K562 (cell line): ENCODE measurements around the gene CTDSP2. TPM values are rescaled to one million over a fixed set of nuclear protein-coding genes. Genes with fewer than 3 reads are reported as not detected.
A peak's percentile ranks its signal among the peaks of the same experiment; 100 is the strongest.

ENCODE experiments used
- ATAC-seq: fragments of 200-7000 bp; cut with Tn5 transposase; 3 replicates; pipeline ENCODE4 v1.9.1; 2020; ENCODE audit warnings: moderate library complexity
- BruUV-seq: library from RNA; stranded (reverse); fragments of 400-500 nt; replicated peaks from 2 replicates; lab custom pipeline; 2021; lab: Mats Ljungman, UMichigan
- CTCF ChIA-PET: fragments of 300-600 bp; formaldehyde crosslinking; extraction: SDS; loops from one replicate; lab custom pipeline; 2021; ENCODE audit warnings: low intra/inter-chr PET ratio; lab: Yijun Ruan, JAX
- POLR2A ChIA-PET: fragments of 300-600, 350-650 bp; sonication (Branson Sonifier 250); formaldehyde crosslinking; extraction: SDS; loops from one replicate; lab custom pipeline; 2021; ENCODE audit warnings: antibody characterized with exemption, inconsistent platforms; lab: Yijun Ruan, JAX
- DNase-seq, 4 experiments: peaks; one replicate each; pipeline versions ENCODE4 v3.0.0 to v3.0.0-alpha.2; 2011 to 2018; ENCODE audit warnings: low spot score in 3 of 4, mixed read lengths in 3 of 4; ENCODE audit errors: extremely low read depth in 1 of 4
- FAIRE-seq: peaks from 2 replicates; lab custom pipeline; 2011; peaks lifted over from hg19 to GRCh38; lab: Jason Lieb, UNC
- H2AFZ ChIP-seq: 2 replicates; pipeline ENCODE4 v1.6.0; 2011; ENCODE audit warnings: low read depth, low read length, control low read depth, inconsistent platforms
- H3K27ac ChIP-seq: fragments of 200-600 bp; 3 replicates; pipeline ENCODE4 v1.8.0; 2011; ENCODE audit warnings: low read depth, mild to moderate bottlenecking, control low read depth, inconsistent platforms, low read length, moderate library complexity, mixed read lengths; ENCODE audit errors: extremely low read depth
- H3K27me3 ChIP-seq, 2 experiments: fragments of 300-600 bp in 1 of 2; 2 replicates in 1 of 2; 3 replicates in 1 of 2; pipeline versions ENCODE4 v1.6.0 to v1.8.0; 2011; ENCODE audit warnings: inconsistent platforms in 2 of 2, low read length in 2 of 2, mild to moderate bottlenecking in 1 of 2, mixed read lengths in 1 of 2, moderate library complexity in 1 of 2; ENCODE audit not compliant: control insufficient read depth in 2 of 2, insufficient read depth in 2 of 2
- H3K36me3 ChIP-seq: fragments of 300-600 bp; 3 replicates; pipeline ENCODE4 v1.8.0; 2011; ENCODE audit warnings: mild to moderate bottlenecking, low read length, inconsistent platforms; ENCODE audit not compliant: control insufficient read depth, insufficient read depth
- H3K4me1 ChIP-seq, 2 experiments: fragments of 200-600 bp in 1 of 2; replicated peaks in 1 of 2; 2 replicates in 1 of 2; 3 replicates in 1 of 2; pipeline versions ENCODE4 v1.5.1 to v1.8.0; 2011; ENCODE audit warnings: inconsistent platforms in 2 of 2, low read length in 2 of 2, mild to moderate bottlenecking in 1 of 2, mixed read lengths in 1 of 2, moderate library complexity in 1 of 2; ENCODE audit not compliant: control insufficient read depth in 2 of 2, insufficient read depth in 2 of 2
- H3K4me2 ChIP-seq: 2 replicates; pipeline ENCODE4 v1.6.1; 2011; ENCODE audit warnings: low read length, control low read depth, inconsistent platforms, mixed read lengths; ENCODE audit not compliant: insufficient read depth
- H3K4me3 ChIP-seq: fragments of 200-600 bp; sonication (generic), shearing (Covaris generic); 2 replicates; pipeline ENCODE4 v1.5.1; 2016; ENCODE audit warnings: control low read depth, inconsistent platforms
- H3K79me2 ChIP-seq: fragments of 200-600 bp; 3 replicates; pipeline ENCODE4 v1.8.0; 2011; ENCODE audit warnings: low read length, inconsistent platforms; ENCODE audit not compliant: control insufficient read depth, insufficient read depth
- H3K9ac ChIP-seq, 2 experiments: 2 replicates each; pipeline versions ENCODE4 v1.6.0 to v1.6.1; 2011; ENCODE audit warnings: low read depth in 2 of 2, low read length in 2 of 2, control low read depth in 1 of 2, inconsistent platforms in 1 of 2, mild to moderate bottlenecking in 1 of 2, mixed read lengths in 1 of 2; ENCODE audit not compliant: insufficient read depth in 1 of 2
- H3K9me1 ChIP-seq: one replicate; pipeline ENCODE4 v1.6.0; 2011; ENCODE audit warnings: inconsistent platforms, mild to moderate bottlenecking, low read length, moderate library complexity; ENCODE audit not compliant: control insufficient read depth, insufficient read depth
- H3K9me3 ChIP-seq: replicated peaks from 2 replicates; pipeline ENCODE4 v1.5.1; 2011; ENCODE audit warnings: low read depth, low read length, inconsistent platforms; ENCODE audit not compliant: control insufficient read depth, insufficient read depth
- H4K20me1 ChIP-seq: replicated peaks from 2 replicates; pipeline ENCODE4 v1.6.1; 2011; ENCODE audit warnings: low read length, inconsistent platforms, mixed read lengths; ENCODE audit not compliant: control insufficient read depth, insufficient read depth
- MAFG ChIP-seq: fragments of 450-650 bp; conservative IDR thresholded peaks from 2 replicates; pipeline ENCODE4 v1.6.1; 2016; ENCODE audit warnings: missing genetic modification characterization, missing compliant biosample characterization
- MTA3 ChIP-seq: fragments of 450-650 bp; formaldehyde crosslinking; IDR thresholded peaks from 2 replicates; pipeline ENCODE4 v1.6.1; 2017; ENCODE audit warnings: mild to moderate bottlenecking, borderline replicate concordance
- ZBED1 ChIP-seq: IDR thresholded peaks from 2 replicates; pipeline ENCODE4 v1.6.1; 2014
- ZNF583 ChIP-seq: fragments of 250-450 bp; sonication (Bioruptor Pico); IDR thresholded peaks from 2 replicates; pipeline ENCODE4 v1.4.0; 2020
- WGBS: fragments of 100-300 bp; shearing (Covaris generic); methylation state at CpG from one replicate; pipeline ENCODE4 v1.1.6; 2016; ENCODE audit warnings: low coverage, mixed read lengths; ENCODE audit not compliant: insufficient coverage; ENCODE audit errors: missing lambda C conversion rate; 5-methylcytosine and 5-hydroxymethylcytosine counted together
- in situ Hi-C: fragments of 300-500 bp; cut with MboI; formaldehyde crosslinking; loops from 4 replicates; pipeline ENCODE4 v1.15.0; 2018; ENCODE audit warnings: inconsistent platforms, mixed read lengths
- intact Hi-C: fragments of 100-400 bp; cut with micrococcal nuclease; formaldehyde crosslinking; loops from 2 replicates; pipeline ENCODE4 v1.14.2; 2022
- polyA plus RNA-seq, 8 experiments: library from polyadenylated mRNA; depleted of rRNA in 4 of 8; stranded (reverse) in 5 of 8; unstranded in 3 of 8; fragments of >200 nt; fragmentation: Nextera tagmentation in 2 of 8; fragmentation: Illumina TruSeq in 1 of 8; extraction: Ambion mirVana in 2 of 8; extraction: Trizol in 1 of 8; gene quantifications; 2 replicates each; pipeline versions ENCODE4 v1.2.1 to v1.2.3, GENCODE V29; 2011 to 2014; ENCODE audit warnings: inconsistent platforms in 1 of 8, missing spikeins in 1 of 8
- total RNA-seq, 7 experiments: library from RNA; depleted of rRNA in 6 of 7; stranded (reverse); fragments of >200 nt in 6 of 7; fragmentation: Illumina TruSeq in 2 of 7; extraction: Trizol in 2 of 7; gene quantifications; 2 replicates each; pipeline versions ENCODE4 v1.2.1 to v1.2.3, GENCODE V29; 2011 to 2021; ENCODE audit warnings: low replicate concordance in 1 of 7
- TF ChIP-seq, protein P1 (sequence below): fragments of 450-650 bp; IDR thresholded peaks from 2 replicates; pipeline ENCODE4 v1.7.1; 2018; ENCODE audit warnings: mild to moderate bottlenecking, low read depth; ENCODE audit not compliant: partially characterized antibody
- TF ChIP-seq, protein P2 (sequence below): fragments of 450-650 bp; IDR thresholded peaks from 2 replicates; pipeline ENCODE4 v1.6.1; 2016; ENCODE audit warnings: missing biosample characterization, missing genetic modification characterization

Gene CTDSP2
- total and polyA plus RNA-seq, 9 of the 15 experiments (the other 6 are each of a cell fraction or from before 2014, with no cell fraction given), result 20.4 to 108 (median 47.7) TPM

DNA sequence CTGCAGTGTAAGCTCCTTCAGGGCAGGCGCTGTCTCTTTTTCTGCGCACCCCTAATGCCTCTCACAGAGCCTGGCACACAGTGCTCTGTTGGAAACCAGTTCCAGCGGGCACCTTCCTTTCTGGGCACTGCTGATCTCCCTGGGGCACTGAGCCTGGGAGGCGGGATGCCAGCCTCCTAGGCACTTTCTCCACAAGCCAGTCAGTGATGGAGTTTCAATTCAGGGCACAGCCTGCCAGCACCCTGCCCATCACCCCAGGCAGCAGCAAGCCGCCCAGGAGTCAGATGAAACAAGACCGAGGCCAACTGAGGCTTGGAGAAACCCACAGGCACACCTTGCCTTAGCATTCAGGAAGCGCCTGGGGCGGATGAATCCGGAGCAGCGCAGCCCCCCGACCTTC, 5.7 kb upstream of the CTDSP2 start:
- intact Hi-C loops (no loop called here), in situ Hi-C loops (no loop called here)
- POLR2A ChIA-PET, result interaction anchor here (0.6 to 2.4 kb wide), 5 partner anchors 9 to 342 kb away, joined by 3 to 10 read pairs (median 3); no protein-coding TSS in a partner anchor
- Histone ChIP-seq H4K20me1 (no peaks in the 10 kb centered on the region), H3K4me2 (no peak overlapping the region), H3K27me3 (0 out of 5 replicates have a peak, but pooled peaks cover 0 to 6% of the 10 kb centered on the region in 2 experiments), H3K27ac (no peak overlapping the region), H3K36me3 (no peaks in the 10 kb centered on the region), H3K4me3 (no peak overlapping the region), H3K9me3 (no peaks in the 10 kb centered on the region), H3K79me2 (no peaks in the 10 kb centered on the region), H2AFZ (no peak overlapping the region), H3K9me1 (no peaks in the 10 kb centered on the region), H3K9ac (0 out of 4 replicates have a peak overlapping the region, but pooled peaks of 1 of the 2 experiments have one; percentile 53), H3K4me1 (peaks cover 9 to 16% of the 10 kb centered on the region in 2 experiments; a peak in 4 of 5 replicates)
- TF ChIP-seq ZNF583 (CRISPR knock-in tag) (no peak), MTA3 (no peak), MAFG (tag) (no peak), ZBED1 (no peak)
- TF ChIP-seq, protein P1, sequence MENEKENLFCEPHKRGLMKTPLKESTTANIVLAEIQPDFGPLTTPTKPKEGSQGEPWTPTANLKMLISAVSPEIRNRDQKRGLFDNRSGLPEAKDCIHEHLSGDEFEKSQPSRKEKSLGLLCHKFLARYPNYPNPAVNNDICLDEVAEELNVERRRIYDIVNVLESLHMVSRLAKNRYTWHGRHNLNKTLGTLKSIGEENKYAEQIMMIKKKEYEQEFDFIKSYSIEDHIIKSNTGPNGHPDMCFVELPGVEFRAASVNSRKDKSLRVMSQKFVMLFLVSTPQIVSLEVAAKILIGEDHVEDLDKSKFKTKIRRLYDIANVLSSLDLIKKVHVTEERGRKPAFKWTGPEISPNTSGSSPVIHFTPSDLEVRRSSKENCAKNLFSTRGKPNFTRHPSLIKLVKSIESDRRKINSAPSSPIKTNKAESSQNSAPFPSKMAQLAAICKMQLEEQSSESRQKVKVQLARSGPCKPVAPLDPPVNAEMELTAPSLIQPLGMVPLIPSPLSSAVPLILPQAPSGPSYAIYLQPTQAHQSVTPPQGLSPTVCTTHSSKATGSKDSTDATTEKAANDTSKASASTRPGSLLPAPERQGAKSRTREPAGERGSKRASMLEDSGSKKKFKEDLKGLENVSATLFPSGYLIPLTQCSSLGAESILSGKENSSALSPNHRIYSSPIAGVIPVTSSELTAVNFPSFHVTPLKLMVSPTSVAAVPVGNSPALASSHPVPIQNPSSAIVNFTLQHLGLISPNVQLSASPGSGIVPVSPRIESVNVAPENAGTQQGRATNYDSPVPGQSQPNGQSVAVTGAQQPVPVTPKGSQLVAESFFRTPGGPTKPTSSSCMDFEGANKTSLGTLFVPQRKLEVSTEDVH, result no peak
- TF ChIP-seq, protein P2, sequence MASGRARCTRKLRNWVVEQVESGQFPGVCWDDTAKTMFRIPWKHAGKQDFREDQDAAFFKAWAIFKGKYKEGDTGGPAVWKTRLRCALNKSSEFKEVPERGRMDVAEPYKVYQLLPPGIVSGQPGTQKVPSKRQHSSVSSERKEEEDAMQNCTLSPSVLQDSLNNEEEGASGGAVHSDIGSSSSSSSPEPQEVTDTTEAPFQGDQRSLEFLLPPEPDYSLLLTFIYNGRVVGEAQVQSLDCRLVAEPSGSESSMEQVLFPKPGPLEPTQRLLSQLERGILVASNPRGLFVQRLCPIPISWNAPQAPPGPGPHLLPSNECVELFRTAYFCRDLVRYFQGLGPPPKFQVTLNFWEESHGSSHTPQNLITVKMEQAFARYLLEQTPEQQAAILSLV (tag), result no peak
- DNase-seq (no peak), ATAC-seq (no peak), FAIRE-seq (no peak)
- BruUV-seq, result no TSS peak
- WGBS, result 63% methylated on average over 11 of the region's 11 CpGs
- CTCF ChIA-PET, result no interaction called here
